SK-N-SH treated with all-trans-retinoic acid at 6 μM for 48 hours (cell line): ENCODE measurements around the gene NCF2.

Source experiments
- BACH2 ChIP-seq: fragments of 250-450 bp; sonication (Bioruptor Pico); IDR thresholded peaks from 2 replicates; pipeline ENCODE4 v1.9.0; 2021; ENCODE audit warnings: mild to moderate bottlenecking, borderline replicate concordance
- CSDC2 ChIP-seq: fragments of 250-450 bp; sonication (Bioruptor Pico); IDR thresholded peaks from 2 replicates; pipeline ENCODE4 v1.5.0; 2020; ENCODE audit warnings: mild to moderate bottlenecking, moderate library complexity
- ISL1 ChIP-seq: fragments of 250-450 bp; sonication (Bioruptor Pico); IDR thresholded peaks from 2 replicates; pipeline ENCODE4 v2.1.2; 2022; ENCODE audit warnings: mild to moderate bottlenecking, moderate library complexity
- RARB ChIP-seq: fragments of 250-450 bp; sonication (Bioruptor Pico); IDR thresholded peaks from 2 replicates; pipeline ENCODE4 v1.8.0; 2021; ENCODE audit warnings: mild to moderate bottlenecking, moderate library complexity
- TOX ChIP-seq: fragments of 250-450 bp; sonication (Bioruptor Pico); IDR thresholded peaks from 2 replicates; pipeline ENCODE4 v1.8.0; 2021; ENCODE audit warnings: mild to moderate bottlenecking, moderate library complexity, borderline replicate concordance
- ZFP3 ChIP-seq: fragments of 250-450 bp; sonication (Bioruptor Pico); IDR thresholded peaks from 2 replicates; pipeline ENCODE4 v1.5.0; 2020; ENCODE audit warnings: mild to moderate bottlenecking, moderate library complexity
- ZFP30 ChIP-seq: fragments of 450-650 bp; formaldehyde crosslinking; IDR thresholded peaks from 2 replicates; pipeline ENCODE4 v1.5.0; 2022; ENCODE audit warnings: mild to moderate bottlenecking, moderate library complexity
- TF ChIP-seq, protein P1 (sequence below): fragments of 250-450 bp; sonication (Bioruptor Pico); IDR thresholded peaks from 2 replicates; pipeline ENCODE4 v1.8.0; 2020; ENCODE audit warnings: mild to moderate bottlenecking, moderate library complexity, borderline replicate concordance
- TF ChIP-seq, protein P2 (sequence below): fragments of 250-450 bp; sonication (Bioruptor Pico); IDR thresholded peaks from 2 replicates; pipeline ENCODE4 v1.5.1; 2021; ENCODE audit warnings: mild to moderate bottlenecking, moderate library complexity
- TF ChIP-seq, protein P3 (sequence below): fragments of 250-450 bp; sonication (Bioruptor Pico); IDR thresholded peaks from 2 replicates; pipeline ENCODE4 v1.5.1; 2020; ENCODE audit warnings: low read depth, mild to moderate bottlenecking, moderate library complexity
- TF ChIP-seq, protein P4 (sequence below): fragments of 250-450 bp; sonication (Bioruptor Pico); IDR thresholded peaks from 2 replicates; pipeline ENCODE4 v1.8.0; 2021; ENCODE audit warnings: low read depth, mild to moderate bottlenecking, moderate library complexity, borderline replicate concordance

DNA sequence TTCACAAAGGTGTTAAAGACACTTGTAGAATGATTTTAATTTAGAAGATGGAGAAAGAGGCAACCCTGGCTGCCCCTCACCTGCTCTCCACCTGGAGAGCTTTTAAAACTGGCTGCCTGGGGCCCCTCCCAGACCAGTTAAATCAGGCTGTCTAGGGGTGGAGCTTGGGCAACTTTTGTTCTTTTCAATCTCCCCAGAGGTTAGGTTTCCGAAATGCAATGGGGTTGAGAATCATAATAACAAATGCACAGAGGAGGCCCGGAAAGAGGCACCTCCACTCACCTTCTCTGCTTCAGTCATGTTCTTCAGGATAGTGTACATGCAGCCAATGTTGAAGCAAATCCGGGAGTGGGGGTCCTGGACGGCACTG lies 400 bp downstream of the NCF2 start:
- TF ChIP-seq RARB (CRISPR knock-in tag) (no peak), ISL1 (CRISPR knock-in tag) (no peak), ZFP3 (CRISPR knock-in tag) (no peak), BACH2 (CRISPR knock-in tag) (no peak), TOX (no peak), ZFP30 (CRISPR knock-in tag) (no peak), CSDC2 (CRISPR knock-in tag) (no peak)
- TF ChIP-seq, protein P1, sequence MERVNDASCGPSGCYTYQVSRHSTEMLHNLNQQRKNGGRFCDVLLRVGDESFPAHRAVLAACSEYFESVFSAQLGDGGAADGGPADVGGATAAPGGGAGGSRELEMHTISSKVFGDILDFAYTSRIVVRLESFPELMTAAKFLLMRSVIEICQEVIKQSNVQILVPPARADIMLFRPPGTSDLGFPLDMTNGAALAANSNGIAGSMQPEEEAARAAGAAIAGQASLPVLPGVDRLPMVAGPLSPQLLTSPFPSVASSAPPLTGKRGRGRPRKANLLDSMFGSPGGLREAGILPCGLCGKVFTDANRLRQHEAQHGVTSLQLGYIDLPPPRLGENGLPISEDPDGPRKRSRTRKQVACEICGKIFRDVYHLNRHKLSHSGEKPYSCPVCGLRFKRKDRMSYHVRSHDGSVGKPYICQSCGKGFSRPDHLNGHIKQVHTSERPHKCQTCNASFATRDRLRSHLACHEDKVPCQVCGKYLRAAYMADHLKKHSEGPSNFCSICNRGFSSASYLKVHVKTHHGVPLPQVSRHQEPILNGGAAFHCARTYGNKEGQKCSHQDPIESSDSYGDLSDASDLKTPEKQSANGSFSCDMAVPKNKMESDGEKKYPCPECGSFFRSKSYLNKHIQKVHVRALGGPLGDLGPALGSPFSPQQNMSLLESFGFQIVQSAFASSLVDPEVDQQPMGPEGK (CRISPR knock-in tag) = no peak
- TF ChIP-seq, protein P2, sequence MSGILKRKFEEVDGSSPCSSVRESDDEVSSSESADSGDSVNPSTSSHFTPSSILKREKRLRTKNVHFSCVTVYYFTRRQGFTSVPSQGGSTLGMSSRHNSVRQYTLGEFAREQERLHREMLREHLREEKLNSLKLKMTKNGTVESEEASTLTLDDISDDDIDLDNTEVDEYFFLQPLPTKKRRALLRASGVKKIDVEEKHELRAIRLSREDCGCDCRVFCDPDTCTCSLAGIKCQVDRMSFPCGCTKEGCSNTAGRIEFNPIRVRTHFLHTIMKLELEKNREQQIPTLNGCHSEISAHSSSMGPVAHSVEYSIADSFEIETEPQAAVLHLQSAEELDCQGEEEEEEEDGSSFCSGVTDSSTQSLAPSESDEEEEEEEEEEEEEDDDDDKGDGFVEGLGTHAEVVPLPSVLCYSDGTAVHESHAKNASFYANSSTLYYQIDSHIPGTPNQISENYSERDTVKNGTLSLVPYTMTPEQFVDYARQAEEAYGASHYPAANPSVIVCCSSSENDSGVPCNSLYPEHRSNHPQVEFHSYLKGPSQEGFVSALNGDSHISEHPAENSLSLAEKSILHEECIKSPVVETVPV (CRISPR knock-in tag) = no peak
- TF ChIP-seq, protein P3, sequence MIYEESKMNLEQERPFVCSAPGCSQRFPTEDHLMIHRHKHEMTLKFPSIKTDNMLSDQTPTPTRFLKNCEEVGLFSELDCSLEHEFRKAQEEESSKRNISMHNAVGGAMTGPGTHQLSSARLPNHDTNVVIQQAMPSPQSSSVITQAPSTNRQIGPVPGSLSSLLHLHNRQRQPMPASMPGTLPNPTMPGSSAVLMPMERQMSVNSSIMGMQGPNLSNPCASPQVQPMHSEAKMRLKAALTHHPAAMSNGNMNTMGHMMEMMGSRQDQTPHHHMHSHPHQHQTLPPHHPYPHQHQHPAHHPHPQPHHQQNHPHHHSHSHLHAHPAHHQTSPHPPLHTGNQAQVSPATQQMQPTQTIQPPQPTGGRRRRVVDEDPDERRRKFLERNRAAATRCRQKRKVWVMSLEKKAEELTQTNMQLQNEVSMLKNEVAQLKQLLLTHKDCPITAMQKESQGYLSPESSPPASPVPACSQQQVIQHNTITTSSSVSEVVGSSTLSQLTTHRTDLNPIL (CRISPR knock-in tag) = no peak
- TF ChIP-seq, protein P4, sequence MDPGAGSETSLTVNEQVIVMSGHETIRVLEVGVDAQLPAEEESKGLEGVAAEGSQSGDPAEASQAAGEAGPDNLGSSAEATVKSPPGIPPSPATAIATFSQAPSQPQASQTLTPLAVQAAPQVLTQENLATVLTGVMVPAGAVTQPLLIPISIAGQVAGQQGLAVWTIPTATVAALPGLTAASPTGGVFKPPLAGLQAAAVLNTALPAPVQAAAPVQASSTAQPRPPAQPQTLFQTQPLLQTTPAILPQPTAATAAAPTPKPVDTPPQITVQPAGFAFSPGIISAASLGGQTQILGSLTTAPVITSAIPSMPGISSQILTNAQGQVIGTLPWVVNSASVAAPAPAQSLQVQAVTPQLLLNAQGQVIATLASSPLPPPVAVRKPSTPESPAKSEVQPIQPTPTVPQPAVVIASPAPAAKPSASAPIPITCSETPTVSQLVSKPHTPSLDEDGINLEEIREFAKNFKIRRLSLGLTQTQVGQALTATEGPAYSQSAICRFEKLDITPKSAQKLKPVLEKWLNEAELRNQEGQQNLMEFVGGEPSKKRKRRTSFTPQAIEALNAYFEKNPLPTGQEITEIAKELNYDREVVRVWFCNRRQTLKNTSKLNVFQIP (CRISPR knock-in tag) = no peak
